Measurements from ENCODE around the gene SS18L1.
A peak's percentile ranks its signal among the peaks of the same experiment; 100 is the strongest.

SS18L1 gene

GRCh38 chr20:62156592-62157386, 13.2 kb downstream of the SS18L1 start:
- peak; percentile 52 for DNase-seq (ENCODE audit: low read depth)

GRCh38 chr20:62157387-62158087, 14.0 kb downstream of the SS18L1 start:
- no peak for DNase-seq (ENCODE audit: low read depth)

GRCh38 chr20:62158088-62158400, 14.5 kb downstream of the SS18L1 start:
- no peak for DNase-seq (ENCODE audit: low read depth)

GRCh38 chr20:62158541-62158940, 15.0 kb downstream of the SS18L1 start:
- no peak for DNase-seq (ENCODE audit: low read depth)

- DNase-seq (ENCODE audit: low read depth), result no peak
Measured at GRCh38 chr20:62159052-62159451, 15.5 kb downstream of the SS18L1 start.

GRCh38 chr20:62159839-62160238, 16.3 kb downstream of the SS18L1 start:
- DNase-seq (ENCODE audit: low read depth), result no peak

GRCh38 chr20:62160253-62160652, 16.7 kb downstream of the SS18L1 start:
- no peak for DNase-seq (ENCODE audit: low read depth)

GRCh38 chr20:62160876-62161275, 17.3 kb downstream of the SS18L1 start:
- DNase-seq (ENCODE audit: low read depth), result no peak

- no peak for DNase-seq (ENCODE audit: low read depth)
Measured at GRCh38 chr20:62161347-62161746, 17.8 kb downstream of the SS18L1 start.

- no peak for DNase-seq (ENCODE audit: low read depth)
Measured at GRCh38 chr20:62162765-62163484, 19.4 kb downstream of the SS18L1 start.

GRCh38 chr20:62163485-62163865, 19.9 kb downstream of the SS18L1 start:
- DNase-seq (ENCODE audit: low read depth), result no peak

- no peak for DNase-seq (ENCODE audit: low read depth)
Measured at GRCh38 chr20:62163986-62164762, 20.6 kb downstream of the SS18L1 start.

- DNase-seq (ENCODE audit: low read depth), result no peak
Measured at GRCh38 chr20:62164879-62165761, 21.6 kb downstream of the SS18L1 start.

GRCh38 chr20:62165762-62166399, 22.3 kb downstream of the SS18L1 start:
- no peak for DNase-seq (ENCODE audit: low read depth)

GRCh38 chr20:62167474-62167873, 23.9 kb downstream of the SS18L1 start:
- DNase-seq (ENCODE audit: low read depth), result no peak

GRCh38 chr20:62168061-62168460, 24.5 kb downstream of the SS18L1 start:
- no peak for DNase-seq (ENCODE audit: low read depth)

GRCh38 chr20:62168890-62169435, 25.4 kb downstream of the SS18L1 start:
- DNase-seq (ENCODE audit: low read depth), result no peak

- DNase-seq (ENCODE audit: low read depth), result no peak
Measured at GRCh38 chr20:62170536-62170935, 27.0 kb downstream of the SS18L1 start.

GRCh38 chr20:62171245-62171644, 27.7 kb downstream of the SS18L1 start:
- DNase-seq (ENCODE audit: low read depth), result no peak

GRCh38 chr20:62172666-62173065, 29.1 kb downstream of the SS18L1 start:
- DNase-seq (ENCODE audit: low read depth), result no peak
